GM21717 (cell line): ENCODE data around the gene SLC26A3.

ENCODE experiments used
- ATAC-seq: cut with Tn5 transposase; IDR thresholded peaks from one replicate; pipeline ENCODE4 v1.9.1; 2021; ENCODE audit warnings: mild to moderate bottlenecking, moderate library complexity; ENCODE audit not compliant: unreplicated experiment

The SLC26A3 gene

GRCh38 chr7:107816011-107816566, 13.1 kb upstream of the SLC26A3 start:
- no peak for ATAC-seq

- ATAC-seq: no peak
Measured at GRCh38 chr7:107815254-107815882, 12.3 kb upstream of the SLC26A3 start.

- ATAC-seq: no peak
Measured at GRCh38 chr7:107813524-107813923, 10.5 kb upstream of the SLC26A3 start.

DNA sequence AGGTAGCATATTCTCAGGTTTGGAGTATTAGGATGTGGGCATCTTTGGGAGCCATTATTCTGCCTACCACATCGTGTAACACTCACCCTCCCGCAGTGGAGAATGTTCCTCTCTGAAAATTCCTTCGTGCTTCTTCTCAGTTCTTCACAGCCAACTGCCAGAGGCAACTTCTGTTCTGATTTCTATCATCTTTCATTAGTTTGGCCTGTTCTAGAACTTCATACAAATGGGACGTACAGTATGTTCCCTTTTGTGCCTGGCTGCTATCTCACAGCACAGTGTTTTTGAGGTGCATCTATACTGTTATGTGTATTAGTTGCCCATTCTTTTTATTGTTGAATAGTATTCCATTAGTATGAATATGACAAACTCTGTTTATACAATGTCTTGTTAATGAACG, 8.9 kb upstream of the SLC26A3 start:
- ATAC-seq: no peak

DNA sequence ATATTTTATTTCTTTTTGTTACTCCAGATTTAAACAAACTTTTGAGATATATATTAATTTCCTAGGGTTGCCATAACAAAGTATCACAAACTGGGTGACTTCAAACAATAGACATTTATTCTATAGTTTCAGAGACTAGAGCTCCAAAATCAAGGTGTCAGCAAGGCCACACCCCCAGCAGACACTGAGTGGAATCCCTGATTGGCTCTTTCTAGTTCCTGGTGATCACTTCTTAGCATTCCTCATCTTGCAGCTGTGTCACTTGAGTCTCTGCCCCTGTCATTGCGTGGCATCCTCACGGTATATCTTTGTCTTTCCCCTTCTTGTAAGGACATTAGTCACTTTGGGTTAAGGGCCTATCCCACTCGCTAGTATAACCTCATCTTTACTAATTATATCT, 7.6 kb upstream of the SLC26A3 start:
- ATAC-seq: no peak

DNA sequence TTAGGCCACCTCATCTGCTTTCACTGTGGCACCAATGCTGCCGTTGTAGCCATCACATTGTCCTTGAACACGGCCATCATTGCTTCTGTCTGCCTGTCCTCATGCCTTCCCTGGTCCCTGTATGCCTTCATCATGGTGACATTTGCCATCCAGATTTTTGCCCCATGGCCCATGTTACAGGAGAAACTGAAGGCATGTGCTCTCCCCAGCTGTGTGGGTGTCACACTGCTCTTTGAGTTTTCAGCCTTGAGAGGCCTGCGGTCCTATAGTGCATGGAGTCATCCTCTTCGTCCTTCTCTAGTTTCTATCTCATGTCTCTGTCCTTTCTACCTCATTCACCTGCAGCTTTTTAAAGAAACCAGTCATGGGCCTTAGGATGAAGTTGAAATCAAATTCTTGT, 6.2 kb upstream of the SLC26A3 start:
- ATAC-seq: no peak

- ATAC-seq: no peak
Measured at GRCh38 chr7:107799647-107800264, 3.3 kb downstream of the SLC26A3 start.

DNA sequence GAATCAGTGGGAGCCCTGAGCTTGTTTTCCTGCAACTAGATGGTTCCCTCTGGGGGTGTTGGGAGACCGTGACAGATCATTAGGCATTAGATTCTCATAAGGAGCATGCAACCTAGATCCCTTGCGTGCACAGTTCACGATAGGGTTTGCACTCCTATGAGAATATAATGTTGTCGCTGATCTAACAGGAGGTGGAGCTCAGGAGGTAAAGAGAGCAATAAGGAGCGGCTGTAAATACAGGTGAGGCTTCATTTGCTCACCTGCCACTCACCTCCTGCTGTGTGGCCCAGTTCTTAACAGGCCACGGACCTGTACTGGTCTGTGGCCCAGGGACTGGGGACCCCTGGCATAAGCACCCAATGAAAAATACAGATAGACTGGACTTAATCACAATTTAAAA, 10.7 kb downstream of the SLC26A3 start:
- no peak for ATAC-seq

- ATAC-seq: no peak
Measured at GRCh38 chr7:107789647-107790046, 13.4 kb downstream of the SLC26A3 start.

DNA sequence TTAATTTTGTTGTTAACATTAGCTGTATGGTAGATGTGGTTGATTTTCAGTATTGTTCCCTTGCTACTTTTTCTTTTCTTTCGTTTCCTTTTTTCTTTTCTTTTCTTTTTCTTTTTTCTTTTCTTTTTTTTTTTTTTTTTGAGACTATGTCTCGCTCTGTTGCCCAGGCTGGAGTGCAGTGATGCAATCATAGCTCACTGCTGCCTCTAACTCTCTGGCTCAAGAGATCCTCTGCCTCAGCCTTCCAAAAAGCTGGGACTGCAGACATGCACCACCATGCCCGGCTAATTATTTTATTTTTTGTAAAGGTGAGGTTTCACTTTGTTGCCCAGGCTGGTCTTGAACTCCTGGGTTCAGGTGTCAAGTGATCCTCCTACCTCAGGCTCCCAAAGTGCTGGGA, 14.4 kb downstream of the SLC26A3 start:
- no peak for ATAC-seq

- ATAC-seq: no peak
Measured at GRCh38 chr7:107788216-107788615, 14.8 kb downstream of the SLC26A3 start.

- ATAC-seq: no peak
Measured at GRCh38 chr7:107785926-107786325, 17.1 kb downstream of the SLC26A3 start.

DNA sequence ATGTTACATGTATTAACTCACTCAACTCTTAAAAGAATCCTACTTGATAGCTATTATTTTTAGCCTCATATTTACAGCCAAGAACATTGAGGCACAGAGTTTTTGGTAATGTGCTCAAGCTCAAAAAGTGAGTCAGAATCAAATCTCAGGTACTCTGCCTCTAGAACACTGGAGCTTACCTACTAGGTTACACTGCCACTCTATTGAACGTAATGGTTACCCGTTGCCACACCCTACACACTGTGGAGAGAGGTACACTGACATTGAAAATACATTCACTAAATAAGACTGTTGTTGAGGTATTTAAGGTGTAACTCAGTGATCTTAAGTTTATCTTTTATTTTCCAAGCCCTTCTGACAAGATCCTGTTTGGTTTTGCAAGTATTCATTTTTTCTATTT, 17.9 kb downstream of the SLC26A3 start:
- no peak for ATAC-seq

DNA sequence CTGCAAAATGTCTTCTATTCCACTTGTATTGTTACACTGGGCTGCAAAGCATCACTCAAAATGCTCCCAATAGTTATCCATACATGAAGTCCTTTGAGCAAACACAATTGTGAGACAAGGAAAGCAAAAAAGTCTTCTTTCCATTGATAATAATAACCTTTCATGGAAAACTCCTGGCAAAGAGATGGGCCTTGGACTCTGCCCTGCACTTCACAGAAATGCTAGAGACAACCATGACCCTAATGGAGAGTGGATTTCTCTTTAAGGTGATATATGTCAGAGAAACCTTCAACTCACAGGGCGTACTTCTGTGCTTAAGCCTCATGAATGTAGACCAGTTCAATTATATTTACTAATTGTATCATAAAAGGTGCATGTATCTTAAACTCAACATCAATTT, 19.4 kb downstream of the SLC26A3 start:
- ATAC-seq: no peak

DNA sequence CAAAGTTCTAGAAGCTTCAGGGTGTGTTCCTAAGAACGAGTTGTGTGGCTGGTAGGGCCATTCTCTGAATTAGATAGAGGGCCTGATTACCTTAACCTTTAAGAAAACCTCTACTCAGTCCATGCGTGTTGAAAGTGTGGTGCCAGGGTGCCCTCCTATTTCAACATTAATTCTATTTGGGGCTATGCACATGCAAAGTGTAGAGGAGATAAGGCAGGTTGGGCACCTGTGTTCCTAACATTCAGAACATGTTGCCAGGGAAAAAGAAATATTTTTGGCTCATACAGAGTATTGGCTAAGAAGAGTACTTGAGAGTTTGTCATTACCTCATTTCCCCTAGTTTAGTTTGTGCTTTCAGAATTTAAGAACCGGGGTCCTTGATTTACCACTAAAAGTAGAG, 20.6 kb downstream of the SLC26A3 start:
- no peak for ATAC-seq

GRCh38 chr7:107779647-107780099, 23.4 kb downstream of the SLC26A3 start:
- ATAC-seq: no peak

- no peak for ATAC-seq
Measured at GRCh38 chr7:107778283-107778682, 24.7 kb downstream of the SLC26A3 start.

DNA sequence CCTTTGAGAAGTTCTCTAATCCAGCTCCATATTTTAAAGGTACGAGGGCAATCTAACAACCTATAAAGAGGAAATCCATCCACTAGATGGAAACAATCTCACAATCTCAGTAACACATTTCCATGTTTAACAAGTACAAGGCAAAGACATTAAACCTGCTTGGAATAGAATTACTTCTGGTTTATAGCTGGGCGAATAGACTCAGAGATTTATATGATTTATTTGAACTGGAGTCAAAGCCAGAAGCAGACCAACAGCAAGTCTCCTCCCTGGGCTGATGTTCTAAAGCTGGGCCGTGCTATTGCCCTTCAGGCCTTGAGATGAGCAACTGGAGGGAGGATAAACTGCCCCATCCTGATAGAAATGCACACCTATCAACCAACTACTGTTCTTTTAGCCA, 25.3 kb downstream of the SLC26A3 start:
- ATAC-seq: no peak

DNA sequence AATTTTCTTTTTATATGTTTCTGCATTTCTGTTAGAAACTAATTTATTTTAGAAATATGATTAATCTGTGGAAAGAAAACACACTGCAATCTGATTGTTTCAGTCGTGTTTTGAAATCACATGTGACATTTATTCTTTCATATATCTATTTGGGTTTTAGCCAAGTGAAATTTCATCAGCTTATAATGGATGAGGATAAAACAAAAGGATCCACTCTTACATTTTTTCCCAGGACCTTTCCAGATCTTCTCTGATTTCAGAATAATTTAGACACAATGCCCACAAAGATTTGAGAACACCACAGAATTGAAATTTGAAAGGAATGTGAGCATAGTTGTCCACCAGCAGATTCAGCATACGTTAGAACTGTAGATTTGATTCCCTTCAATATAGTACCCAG, 30.0 kb downstream of the SLC26A3 start:
- no peak for ATAC-seq

DNA sequence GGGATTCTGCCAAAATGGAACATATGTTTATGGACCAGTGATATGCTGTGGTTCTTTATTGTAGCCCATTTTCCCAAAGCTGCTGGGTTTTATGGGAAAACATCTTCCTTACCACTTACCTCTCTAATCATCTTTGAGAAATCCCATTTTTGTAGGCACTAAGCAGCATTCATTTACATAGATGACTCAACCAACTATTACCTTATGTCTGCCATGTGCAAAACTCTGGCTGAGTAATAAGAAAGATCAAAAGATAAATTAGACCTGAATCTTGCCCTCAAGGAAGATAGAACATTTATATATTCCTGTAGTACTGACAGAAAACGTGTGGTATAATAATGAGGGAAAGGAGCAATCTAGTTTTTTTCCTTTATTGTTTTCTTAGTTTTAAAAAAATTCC, 34.8 kb downstream of the SLC26A3 start:
- ATAC-seq: no peak

GRCh38 chr7:107767391-107767790, 35.6 kb downstream of the SLC26A3 start:
- no peak for ATAC-seq

- ATAC-seq: no peak
Measured at GRCh38 chr7:107758667-107759066, 44.4 kb downstream of the SLC26A3 start.

DNA sequence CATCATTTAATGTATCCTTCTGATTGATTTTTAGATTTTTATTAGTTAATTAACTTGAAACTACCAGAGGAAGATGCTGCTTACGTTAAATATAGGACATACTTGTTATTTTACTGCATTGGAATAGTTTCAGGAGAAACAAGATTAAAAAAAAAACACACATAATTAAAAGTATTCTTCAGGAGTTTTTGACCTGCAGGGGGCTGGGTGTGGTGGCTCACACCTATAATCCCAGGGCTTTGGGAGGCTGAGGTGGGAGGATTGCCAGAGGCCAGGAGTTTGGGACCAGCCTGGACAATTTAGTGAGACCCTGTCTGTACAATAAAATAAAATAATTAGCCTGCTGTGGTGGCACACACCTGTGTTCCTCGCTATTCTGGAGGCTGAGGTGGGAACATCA, 48.4 kb downstream of the SLC26A3 start:
- no peak for ATAC-seq
